HepG2 (cell line): ENCODE measurements around the gene PAM16. TPM values are rescaled to one million over a fixed set of nuclear protein-coding genes. Genes with fewer than 3 reads are reported as not detected.

Experiments used
- KLF16 ChIP-seq, 2 experiments: sonication (generic) in 1 of 2; formaldehyde crosslinking in 1 of 2; IDR thresholded peaks; 2 replicates each; pipeline versions ENCODE4 v1.6.1 to v1.8.0; 2016 to 2023; ENCODE audit warnings: missing genetic modification reagents in 2 of 2, missing compliant biosample characterization in 1 of 2
- NBN ChIP-seq: fragments of 450-650 bp; conservative IDR thresholded peaks from 2 replicates; pipeline ENCODE4 v1.6.1; 2017
- PHF21A ChIP-seq: sonication (generic); formaldehyde crosslinking; IDR thresholded peaks from 2 replicates; pipeline ENCODE4 v1.5.0; 2020; ENCODE audit warnings: mild to moderate bottlenecking, missing genetic modification reagents
- RBM39 ChIP-seq: fragments of 200-400 bp; formaldehyde crosslinking; IDR thresholded peaks from one replicate; pipeline ENCODE4 v1.6.1; 2018; ENCODE audit warnings: antibody characterized with exemption, mild to moderate bottlenecking, low read depth, low read length; ENCODE audit not compliant: poor library complexity, severe bottlenecking
- TARDBP ChIP-seq: sonication (generic); formaldehyde crosslinking; IDR thresholded peaks from 2 replicates; pipeline ENCODE4 v1.8.0; 2022; ENCODE audit warnings: mild to moderate bottlenecking, missing genetic modification reagents
- TBX3 ChIP-seq: fragments of 450-650 bp; IDR thresholded peaks from 2 replicates; pipeline ENCODE4 v1.6.1; 2017; ENCODE audit warnings: antibody characterized with exemption, mild to moderate bottlenecking, inconsistent platforms, borderline replicate concordance
- TCF12 ChIP-seq, 2 experiments: fragments of 450-650 bp in 1 of 2; sonication (generic) in 1 of 2; formaldehyde crosslinking in 1 of 2; IDR thresholded peaks; 2 replicates each; pipeline versions ENCODE4 v1.6.1 to v1.8.0; 2017 to 2022; ENCODE audit warnings: antibody characterized with exemption in 1 of 2, mild to moderate bottlenecking in 1 of 2, missing genetic modification reagents in 1 of 2, moderate library complexity in 1 of 2
- ZBTB20 ChIP-seq: sonication (generic); formaldehyde crosslinking; IDR thresholded peaks from 2 replicates; pipeline ENCODE4 v1.8.1; 2023; ENCODE audit warnings: missing genetic modification reagents, low read depth, mild to moderate bottlenecking, borderline replicate concordance
- ZNF556 ChIP-seq: sonication (generic); formaldehyde crosslinking; IDR thresholded peaks from 2 replicates; pipeline ENCODE4 v1.4.0; 2020; ENCODE audit warnings: mild to moderate bottlenecking, missing genetic modification reagents, borderline replicate concordance
- polyA plus RNA-seq, 8 experiments: library from polyadenylated mRNA; depleted of rRNA in 3 of 8; stranded (reverse) in 7 of 8; unstranded in 1 of 8; fragments of >200 nt; fragmentation: Illumina TruSeq in 4 of 8; extraction: Trizol in 4 of 8; gene quantifications; 2 replicates each; pipeline versions ENCODE4 v1.2.1 to v1.2.3, GENCODE V29; 2011 to 2016; ENCODE audit warnings: low read depth in 4 of 8, missing spikeins in 1 of 8, mixed read lengths in 1 of 8; ENCODE audit not compliant: insufficient read depth in 1 of 8
- total RNA-seq, 5 experiments: library from RNA; depleted of rRNA; stranded (reverse); fragments of >200 nt; fragmentation: Illumina TruSeq; extraction: Trizol; gene quantifications; 2 replicates each; pipeline ENCODE4 v1.2.3, GENCODE V29; 2016; ENCODE audit warnings: low read depth in 1 of 5
- TF ChIP-seq, protein P1 (sequence below), 2 experiments: fragments of 450-650 bp in 1 of 2; sonication (generic) in 1 of 2; formaldehyde crosslinking in 1 of 2; IDR thresholded peaks; 2 replicates each; pipeline versions ENCODE4 v1.6.1 to v1.8.0; 2016 to 2022; ENCODE audit warnings: antibody characterized with exemption in 1 of 2, mild to moderate bottlenecking in 1 of 2, missing genetic modification reagents in 1 of 2

Gene PAM16
- total and polyA plus RNA-seq, 2 of the 13 experiments (the other 11 are each of a cell fraction or from before 2014, with no cell fraction given) = 51.5 to 51.8 TPM

DNA sequence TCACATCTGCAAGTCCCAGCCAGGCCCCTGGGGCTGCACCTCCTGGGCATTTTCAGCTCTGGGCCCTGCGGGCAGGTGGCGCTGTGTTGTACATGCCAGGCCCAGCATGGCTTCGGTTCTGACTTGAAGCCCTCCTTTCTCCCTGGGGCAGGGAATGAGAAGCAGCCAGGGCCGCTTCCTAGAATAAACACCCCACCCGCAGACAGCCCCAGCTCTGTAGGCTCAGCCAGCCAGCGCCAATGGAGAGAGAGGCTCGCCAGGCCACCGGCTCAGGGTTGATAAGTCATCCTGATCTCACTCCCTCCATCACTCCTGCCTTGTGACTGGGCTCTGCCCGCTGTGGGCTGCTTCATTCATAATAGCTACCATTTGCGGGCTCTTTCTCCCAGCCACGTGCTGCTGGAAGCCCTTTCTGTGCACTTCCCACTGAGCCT lies 41.3 kb downstream of the PAM16 start (continued):
- TF ChIP-seq, protein P1, sequence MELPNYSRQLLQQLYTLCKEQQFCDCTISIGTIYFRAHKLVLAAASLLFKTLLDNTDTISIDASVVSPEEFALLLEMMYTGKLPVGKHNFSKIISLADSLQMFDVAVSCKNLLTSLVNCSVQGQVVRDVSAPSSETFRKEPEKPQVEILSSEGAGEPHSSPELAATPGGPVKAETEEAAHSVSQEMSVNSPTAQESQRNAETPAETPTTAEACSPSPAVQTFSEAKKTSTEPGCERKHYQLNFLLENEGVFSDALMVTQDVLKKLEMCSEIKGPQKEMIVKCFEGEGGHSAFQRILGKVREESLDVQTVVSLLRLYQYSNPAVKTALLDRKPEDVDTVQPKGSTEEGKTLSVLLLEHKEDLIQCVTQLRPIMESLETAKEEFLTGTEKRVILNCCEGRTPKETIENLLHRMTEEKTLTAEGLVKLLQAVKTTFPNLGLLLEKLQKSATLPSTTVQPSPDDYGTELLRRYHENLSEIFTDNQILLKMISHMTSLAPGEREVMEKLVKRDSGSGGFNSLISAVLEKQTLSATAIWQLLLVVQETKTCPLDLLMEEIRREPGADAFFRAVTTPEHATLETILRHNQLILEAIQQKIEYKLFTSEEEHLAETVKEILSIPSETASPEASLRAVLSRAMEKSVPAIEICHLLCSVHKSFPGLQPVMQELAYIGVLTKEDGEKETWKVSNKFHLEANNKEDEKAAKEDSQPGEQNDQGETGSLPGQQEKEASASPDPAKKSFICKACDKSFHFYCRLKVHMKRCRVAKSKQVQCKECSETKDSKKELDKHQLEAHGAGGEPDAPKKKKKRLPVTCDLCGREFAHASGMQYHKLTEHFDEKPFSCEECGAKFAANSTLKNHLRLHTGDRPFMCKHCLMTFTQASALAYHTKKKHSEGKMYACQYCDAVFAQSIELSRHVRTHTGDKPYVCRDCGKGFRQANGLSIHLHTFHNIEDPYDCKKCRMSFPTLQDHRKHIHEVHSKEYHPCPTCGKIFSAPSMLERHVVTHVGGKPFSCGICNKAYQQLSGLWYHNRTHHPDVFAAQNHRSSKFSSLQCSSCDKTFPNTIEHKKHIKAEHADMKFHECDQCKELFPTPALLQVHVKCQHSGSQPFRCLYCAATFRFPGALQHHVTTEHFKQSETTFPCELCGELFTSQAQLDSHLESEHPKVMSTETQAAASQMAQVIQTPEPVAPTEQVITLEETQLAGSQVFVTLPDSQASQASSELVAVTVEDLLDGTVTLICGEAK (IDR thresholded peaks at IDR 0.05) = no peak
- TF ChIP-seq, protein P1 (CRISPR knock-in tag; IDR thresholded peaks at IDR 0.05) = no peak
- TF ChIP-seq RBM39 (peak; percentile 70), TARDBP (CRISPR knock-in tag) (peak; percentile 25; the same call in 1 of the 2 replicates), KLF16 (CRISPR knock-in tag; IDR thresholded peaks at IDR 0.05) (peak in 1 of 2 experiments; percentile 69; a peak in 2 of 4 replicates), ZBTB20 (CRISPR knock-in tag) (no peak), NBN (no peak), PHF21A (CRISPR knock-in tag) (peak; percentile 77; the same call in 1 of the 2 replicates), TCF12 (IDR thresholded peaks at IDR 0.05) (no peak), TCF12 (CRISPR knock-in tag; IDR thresholded peaks at IDR 0.05) (no peak), ZNF556 (CRISPR knock-in tag) (no peak), TBX3 (no peak)
